WTC11 (cell line): ENCODE measurements around the gene PCBP3.

Source experiments
- CREM ChIP-seq: sonication (generic); formaldehyde crosslinking; IDR thresholded peaks from 2 replicates; pipeline ENCODE4 v1.8.1; 2022; ENCODE audit warnings: mild to moderate bottlenecking, missing genetic modification reagents, moderate library complexity
- CTCF ChIP-seq: fragments of 200-600 bp; IDR thresholded peaks from 2 replicates; pipeline ENCODE4 v1.8.0; 2022; ENCODE audit warnings: antibody characterized with exemption
- ELF4 ChIP-seq: sonication (generic); formaldehyde crosslinking; IDR thresholded peaks from 2 replicates; pipeline ENCODE4 v1.8.1; 2022; ENCODE audit warnings: low read depth, mild to moderate bottlenecking, moderate library complexity, missing genetic modification reagents
- ESRRA ChIP-seq: sonication (generic); formaldehyde crosslinking; IDR thresholded peaks from 2 replicates; pipeline ENCODE4 v1.8.1; 2022; ENCODE audit warnings: mild to moderate bottlenecking, missing genetic modification reagents, borderline replicate concordance
- TCF7 ChIP-seq: sonication (generic); formaldehyde crosslinking; IDR thresholded peaks from 2 replicates; pipeline ENCODE4 v1.8.0; 2022; ENCODE audit warnings: mild to moderate bottlenecking, low read depth, missing genetic modification reagents, moderate library complexity
- ZBTB21 ChIP-seq: sonication (generic); formaldehyde crosslinking; IDR thresholded peaks from 2 replicates; pipeline ENCODE4 v1.8.1; 2023; ENCODE audit warnings: mild to moderate bottlenecking, missing genetic modification reagents, borderline replicate concordance
- ZNF232 ChIP-seq: sonication (generic); formaldehyde crosslinking; IDR thresholded peaks from 2 replicates; pipeline ENCODE4 v1.8.0; 2022; ENCODE audit warnings: mild to moderate bottlenecking, missing genetic modification reagents
- TF ChIP-seq, protein P1 (sequence below): sonication (generic); formaldehyde crosslinking; IDR thresholded peaks from 2 replicates; pipeline ENCODE4 v1.8.1; 2022; ENCODE audit warnings: mild to moderate bottlenecking, missing genetic modification reagents, moderate library complexity, borderline replicate concordance

GRCh38 chr21:45938811-45939520 lies 295.4 kb downstream of the PCBP3 start:
- no peak for TF ChIP-seq CTCF
- TF ChIP-seq, protein P1, sequence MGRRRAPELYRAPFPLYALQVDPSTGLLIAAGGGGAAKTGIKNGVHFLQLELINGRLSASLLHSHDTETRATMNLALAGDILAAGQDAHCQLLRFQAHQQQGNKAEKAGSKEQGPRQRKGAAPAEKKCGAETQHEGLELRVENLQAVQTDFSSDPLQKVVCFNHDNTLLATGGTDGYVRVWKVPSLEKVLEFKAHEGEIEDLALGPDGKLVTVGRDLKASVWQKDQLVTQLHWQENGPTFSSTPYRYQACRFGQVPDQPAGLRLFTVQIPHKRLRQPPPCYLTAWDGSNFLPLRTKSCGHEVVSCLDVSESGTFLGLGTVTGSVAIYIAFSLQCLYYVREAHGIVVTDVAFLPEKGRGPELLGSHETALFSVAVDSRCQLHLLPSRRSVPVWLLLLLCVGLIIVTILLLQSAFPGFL = no peak
- no peak for TF ChIP-seq CREM (CRISPR knock-in tag)
- no peak for TF ChIP-seq TCF7 (CRISPR knock-in tag)
- TF ChIP-seq ESRRA = no peak
- TF ChIP-seq ZNF232 = no peak
- no peak for TF ChIP-seq ZBTB21 (CRISPR knock-in tag)
- no peak for TF ChIP-seq ELF4
